ENCODE results near the gene ULBP2.

DNA sequence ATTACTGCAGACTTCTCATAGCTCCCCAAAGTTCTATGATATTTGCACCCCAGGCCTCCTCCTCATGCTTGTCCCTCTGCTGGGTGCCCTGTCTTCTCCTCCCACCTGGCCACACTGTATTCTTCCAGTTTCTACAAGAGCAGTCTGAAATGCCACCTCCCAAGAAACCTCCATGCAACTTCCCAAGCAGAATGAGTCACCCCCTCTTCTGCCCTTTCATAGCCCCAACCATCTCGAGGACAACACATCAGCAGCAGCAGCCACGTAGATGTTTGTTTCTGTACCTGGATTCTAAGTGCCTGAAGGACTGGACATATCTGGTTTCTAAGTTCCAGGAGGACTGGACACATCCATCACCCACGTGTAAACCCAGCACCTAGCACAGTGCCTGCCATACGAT, 6.6 kb upstream of the ULBP2 start:
- no peak for TF ChIP-seq ZNF274 (IDR thresholded peaks at IDR 0.05; ENCODE audit: low read depth, low read length)
- TF ChIP-seq YY1 (IDR thresholded peaks at IDR 0.05; ENCODE audit: insufficient read depth, insufficient read length), result no peak
- no peak for TF ChIP-seq SUZ12 (IDR thresholded peaks at IDR 0.05; ENCODE audit: extremely low read depth, insufficient read depth, insufficient read length)

Measured in NT2/D1 (cell line).